H1 (cell line): ENCODE measurements around the gene SOCS6. TPM values are rescaled to one million over a fixed set of nuclear protein-coding genes. Genes with fewer than 3 reads are reported as not detected.

ENCODE experiments used
- CTCF ChIA-PET: fragments of 300-600 bp; sonication (Branson Sonifier 250); formaldehyde crosslinking; loops from one replicate; lab custom pipeline; 2021; ENCODE audit not compliant: partially characterized antibody; lab: Charles Lee
- POLR2A ChIA-PET: fragments of 300-600 bp; sonication (Branson Sonifier 250); formaldehyde crosslinking; loops from one replicate; lab custom pipeline; 2021; ENCODE audit warnings: inconsistent platforms; ENCODE audit not compliant: partially characterized antibody; lab: Charles Lee
- DNase-seq, 2 experiments: peaks; one replicate each; pipeline versions ENCODE4 v3.0.0 to v3.0.0-alpha.2; 2010 to 2022; ENCODE audit warnings: low spot score in 2 of 2, low read depth in 1 of 2, mixed read lengths in 1 of 2
- FAIRE-seq: peaks from 2 replicates; lab custom pipeline; 2011; peaks lifted over from hg19 to GRCh38; lab: Jason Lieb, UNC
- H2AFZ ChIP-seq: 2 replicates; pipeline ENCODE4 v1.8.1; 2012; ENCODE audit warnings: low read length, inconsistent platforms
- H2AK5ac ChIP-seq: 2 replicates; pipeline ENCODE4 v1.6.1; 2013; ENCODE audit warnings: low read depth, low read length
- H2BK120ac ChIP-seq: replicated peaks from 2 replicates; pipeline ENCODE3; 2013; ENCODE audit warnings: low read depth, low read length, inconsistent platforms
- H2BK12ac ChIP-seq: 2 replicates; pipeline ENCODE4 v1.6.1; 2013; ENCODE audit warnings: low read depth, low read length
- H2BK15ac ChIP-seq: 2 replicates; pipeline ENCODE4 v1.6.1; 2013; ENCODE audit warnings: low read length
- H2BK20ac ChIP-seq: 2 replicates; pipeline ENCODE4 v1.6.1; 2013; ENCODE audit warnings: low read length
- H2BK5ac ChIP-seq: 2 replicates; pipeline ENCODE4 v1.6.1; 2013; ENCODE audit warnings: low read depth, low read length
- H3K14ac ChIP-seq: 2 replicates; pipeline ENCODE4 v1.6.1; 2013; ENCODE audit warnings: inconsistent platforms; ENCODE audit not compliant: insufficient read length
- H3K18ac ChIP-seq: 2 replicates; pipeline ENCODE4 v1.6.1; 2013; ENCODE audit warnings: low read length; ENCODE audit errors: extremely low read depth
- H3K23ac ChIP-seq: 2 replicates; pipeline ENCODE4 v1.6.1; 2013; ENCODE audit warnings: inconsistent platforms; ENCODE audit not compliant: insufficient read length
- H3K23me2 ChIP-seq: 2 replicates; pipeline ENCODE4 v1.6.1; 2013; ENCODE audit warnings: low read depth, low read length
- H3K27ac ChIP-seq: 2 replicates; pipeline ENCODE4 v1.6.1; 2011; ENCODE audit warnings: low read depth, low read length, inconsistent platforms
- H3K27me3 ChIP-seq, 4 experiments: replicated peaks in 1 of 4; 1 replicate in 1 of 4; 2 replicates in 3 of 4; pipeline versions ENCODE4 v1.6.1 to v1.8.1; 2011 to 2013; ENCODE audit warnings: low read length in 3 of 4, mild to moderate bottlenecking in 3 of 4, inconsistent platforms in 2 of 4, mixed read lengths in 2 of 4, moderate library complexity in 1 of 4; ENCODE audit not compliant: control insufficient read depth in 3 of 4, insufficient read depth in 3 of 4; ENCODE audit errors: extremely low read depth in 1 of 4
- H3K36me3 ChIP-seq, 4 experiments: 2 replicates each; pipeline versions ENCODE4 v1.6.1 to v1.8.1; 2011 to 2013; ENCODE audit warnings: mild to moderate bottlenecking in 4 of 4, low read length in 3 of 4, moderate library complexity in 2 of 4, control low read depth in 1 of 4, inconsistent platforms in 1 of 4; ENCODE audit not compliant: insufficient read depth in 4 of 4, control insufficient read depth in 2 of 4
- H3K4ac ChIP-seq: replicated peaks from 2 replicates; pipeline ENCODE3; 2013; ENCODE audit warnings: low read length, low read depth, mixed read lengths, inconsistent platforms; ENCODE audit not compliant: insufficient read length
- H3K4me1 ChIP-seq, 4 experiments: replicated peaks in 1 of 4; 1 replicate in 1 of 4; 2 replicates in 3 of 4; pipeline versions ENCODE4 v1.6.1 to v1.8.1; 2011 to 2013; ENCODE audit warnings: low read length in 3 of 4, inconsistent platforms in 2 of 4, mixed read lengths in 1 of 4; ENCODE audit not compliant: insufficient read depth in 4 of 4, control insufficient read depth in 3 of 4
- H3K4me2 ChIP-seq, 2 experiments: 2 replicates each; pipeline versions ENCODE4 v1.6.1 to v1.8.1; 2011 to 2013; ENCODE audit warnings: low read depth in 2 of 2, low read length in 2 of 2, control low read depth in 1 of 2, inconsistent platforms in 1 of 2, mild to moderate bottlenecking in 1 of 2; ENCODE audit not compliant: insufficient read depth in 1 of 2
- H3K4me3 ChIP-seq, 4 experiments: fragments of 200-600, 300-600 bp in 1 of 4; sonication (generic), shearing (Covaris generic), sonication (Bioruptor Twin) in 1 of 4; 2 replicates each; pipeline versions ENCODE4 v1.5.1 to v1.8.1; 2011 to 2016; ENCODE audit warnings: low read length in 4 of 4, low read depth in 3 of 4, control low read depth in 2 of 4, inconsistent platforms in 2 of 4, mild to moderate bottlenecking in 2 of 4, mixed read lengths in 1 of 4, moderate library complexity in 1 of 4; ENCODE audit not compliant: insufficient read depth in 2 of 4; ENCODE audit errors: extremely low read depth in 1 of 4
- H3K56ac ChIP-seq: replicated peaks from 2 replicates; pipeline ENCODE3; 2013; ENCODE audit warnings: low read depth, mild to moderate bottlenecking, mixed read lengths, low read length, inconsistent platforms; ENCODE audit not compliant: insufficient read length
- H3K79me1 ChIP-seq: 2 replicates; pipeline ENCODE4 v1.6.1; 2013; ENCODE audit warnings: low read depth, low read length, control low read depth
- H3K79me2 ChIP-seq, 2 experiments: 2 replicates each; pipeline versions ENCODE4 v1.6.1 to v1.8.1; 2012 to 2013; ENCODE audit warnings: low read length in 2 of 2, mild to moderate bottlenecking in 2 of 2, inconsistent platforms in 1 of 2; ENCODE audit not compliant: insufficient read depth in 2 of 2, control insufficient read depth in 1 of 2
- H3K9ac ChIP-seq, 4 experiments: replicated peaks in 1 of 4; 1 replicate in 1 of 4; 2 replicates in 3 of 4; pipeline versions ENCODE4 v1.6.1 to v1.8.1; 2011 to 2013; ENCODE audit warnings: low read depth in 3 of 4, low read length in 3 of 4, control low read depth in 2 of 4, mild to moderate bottlenecking in 2 of 4, moderate library complexity in 2 of 4, inconsistent platforms in 1 of 4; ENCODE audit errors: extremely low read depth in 1 of 4
- H3K9me3 ChIP-seq, 2 experiments: 2 replicates each; pipeline versions ENCODE4 v1.6.1 to v1.8.1; 2012 to 2013; ENCODE audit warnings: mild to moderate bottlenecking in 2 of 2, moderate library complexity in 2 of 2, control low read depth in 1 of 2, inconsistent platforms in 1 of 2, low read depth in 1 of 2, low read length in 1 of 2, mixed read lengths in 1 of 2; ENCODE audit not compliant: insufficient read depth in 2 of 2
- H4K20me1 ChIP-seq, 2 experiments: replicated peaks in 1 of 2; 2 replicates each; pipeline versions ENCODE3 to v1.8.1; 2011 to 2013; ENCODE audit warnings: inconsistent platforms in 2 of 2, low read length in 2 of 2, mild to moderate bottlenecking in 1 of 2; ENCODE audit not compliant: insufficient read depth in 2 of 2, control insufficient read depth in 1 of 2
- H4K5ac ChIP-seq: 2 replicates; pipeline ENCODE4 v1.6.1; 2013; ENCODE audit warnings: low read length, low read depth, mixed read lengths, inconsistent platforms; ENCODE audit not compliant: insufficient read length
- H4K8ac ChIP-seq: 2 replicates; pipeline ENCODE4 v1.8.0; 2013; ENCODE audit warnings: mild to moderate bottlenecking, moderate library complexity, low read length, inconsistent platforms; ENCODE audit not compliant: insufficient read depth; ENCODE audit errors: extremely low read depth
- H4K91ac ChIP-seq: replicated peaks from 2 replicates; pipeline ENCODE3; 2013; ENCODE audit warnings: low read length, mixed read lengths, inconsistent platforms; ENCODE audit not compliant: insufficient read length
- BCL11A ChIP-seq, 2 experiments: IDR thresholded peaks; one replicate each; pipeline ENCODE4 v1.6.1; 2011; ENCODE audit warnings: low read depth in 2 of 2, low read length in 2 of 2, mild to moderate bottlenecking in 2 of 2
- CBX8 ChIP-seq: fragments of 300-800, 300-1000 bp; sonication (generic); IDR thresholded peaks from 2 replicates; pipeline ENCODE4 v1.7.1; 2016; ENCODE audit warnings: low read depth, low read length, borderline replicate concordance
- CEBPB ChIP-seq: IDR thresholded peaks from 2 replicates; pipeline ENCODE4 v1.6.1; 2012; ENCODE audit warnings: low read depth, low read length
- JUND ChIP-seq: IDR thresholded peaks from 2 replicates; pipeline ENCODE4 v1.6.1; 2011; ENCODE audit warnings: mild to moderate bottlenecking, improper control_type of control experiment, low read length
- NRF1 ChIP-seq: IDR thresholded peaks from 2 replicates; pipeline ENCODE4 v1.6.1; 2011; ENCODE audit warnings: mild to moderate bottlenecking, low read depth, low read length, improper control_type of control experiment
- TAF1 ChIP-seq: IDR thresholded peaks from 2 replicates; pipeline ENCODE4 v1.6.1; 2011; ENCODE audit warnings: mild to moderate bottlenecking, low read depth, low read length
- TEAD4 ChIP-seq: IDR thresholded peaks from 2 replicates; pipeline ENCODE4 v1.6.1; 2012; ENCODE audit warnings: low read depth, low read length, inconsistent platforms, mixed read lengths
- WGBS, 2 experiments: shearing (Covaris generic) in 1 of 2; methylation state at CpG; one replicate each; pipeline versions ENCODE4 v1.1.6 to v1.1.7; 2013 to 2015; ENCODE audit warnings: low lambda C conversion rate in 2 of 2, mixed read lengths in 2 of 2, inconsistent platforms in 1 of 2, low coverage in 1 of 2, missing lambda C conversion rate in 1 of 2; ENCODE audit not compliant: insufficient replicate concordance in 2 of 2, insufficient coverage in 1 of 2, insufficient read length in 1 of 2; ENCODE audit errors: extremely low coverage in 1 of 2, missing lambda C conversion rate in 1 of 2; 5-methylcytosine and 5-hydroxymethylcytosine counted together
- polyA plus RNA-seq, 7 experiments: library from polyadenylated mRNA; depleted of rRNA in 3 of 7; stranded (reverse) in 5 of 7; unstranded in 2 of 7; fragments of >200 nt in 5 of 7; fragments of 200-250 nt in 2 of 7; gene quantifications; 1 replicate in 5 of 7; 2 replicates in 1 of 7; 4 replicates in 1 of 7; pipeline versions ENCODE4 v1.2.1 to v1.2.3, GENCODE V29; 2011 to 2013; ENCODE audit warnings: missing spikeins in 2 of 7, mixed read lengths in 2 of 7
- total RNA-seq: library from RNA; stranded (reverse); fragmentation: NEBNext Ultra II Directional; extraction: Animal tissue kit (Norgen Biotek cat#: 25700); gene quantifications from 2 replicates; pipeline ENCODE4 v1.2.1, GENCODE V29; 2021

SOCS6 gene
- total and polyA plus RNA-seq, 2 of the 8 experiments (the other 6 are each of a cell fraction or from before 2014, with no cell fraction given), result 9.1 to 22.9 TPM

GRCh38 chr18:70376137-70376913, 87.5 kb downstream of the SOCS6 start:
- no peak overlapping the region for H3K4ac ChIP-seq
- H2BK5ac ChIP-seq, result no peak overlapping the region
- H3K27me3 ChIP-seq, result no peaks in the 10 kb centered on the region
- no peak overlapping the region for H2BK120ac ChIP-seq
- CTCF ChIA-PET, result no interaction called here
- H3K4me2 ChIP-seq, result no peak overlapping the region
- no peaks in the 10 kb centered on the region for H3K4me1 ChIP-seq
- no peak overlapping the region for H4K5ac ChIP-seq
- H2AFZ ChIP-seq, result 0 out of 2 replicates have a peak overlapping the region, but pooled peaks have one; percentile 41
- no peaks in the 10 kb centered on the region for H3K9me3 ChIP-seq
- DNase-seq (no peak), FAIRE-seq (no peak)
- H3K23me2 ChIP-seq, result no peaks in the 10 kb centered on the region
- no peak overlapping the region for H3K9ac ChIP-seq
- no peaks in the 10 kb centered on the region for H3K36me3 ChIP-seq
- H2BK15ac ChIP-seq, result no peak overlapping the region
- no peak overlapping the region for H2BK12ac ChIP-seq
- no peak overlapping the region for H3K56ac ChIP-seq
- H3K79me2 ChIP-seq, result no peaks in the 10 kb centered on the region
- H3K4me3 ChIP-seq, result no peak overlapping the region
- POLR2A ChIA-PET, result no interaction called here
- H2AK5ac ChIP-seq, result no peak overlapping the region
- no peak overlapping the region for H3K14ac ChIP-seq
- H3K18ac ChIP-seq, result no peak overlapping the region
- H3K27ac ChIP-seq, result no peak overlapping the region
- WGBS, 2 experiments, result 92% methylated on average over 15 of the region's 15 CpGs; no CpG with 5 or more reads in 1 of the 2 experiments
- no peaks in the 10 kb centered on the region for H4K20me1 ChIP-seq
- H3K23ac ChIP-seq, result no peak overlapping the region
- H2BK20ac ChIP-seq, result no peak overlapping the region
- H4K91ac ChIP-seq, result no peak overlapping the region
- H3K79me1 ChIP-seq, result no peaks in the 10 kb centered on the region
- no peak for TF ChIP-seq NRF1
- TF ChIP-seq CEBPB, result no peak
- no peak for TF ChIP-seq TEAD4
- no peak for TF ChIP-seq CBX8
- no peak for TF ChIP-seq BCL11A (IDR thresholded peaks at IDR 0.05; ENCODE audit: low read depth in 2 of 2, low read length in 2 of 2)
- no peak for TF ChIP-seq JUND
- TF ChIP-seq TAF1, result no peak
- no peak overlapping the region for H4K8ac ChIP-seq
